HFFc6 (cell line): ENCODE data around the gene OR51A2. TPM values are rescaled to one million over a fixed set of nuclear protein-coding genes. Genes with fewer than 3 reads are reported as not detected.

ENCODE experiments used
- DNase-seq: peaks from one replicate; pipeline ENCODE4 v3.0.0-alpha.2; 2018
- H3K27ac Mint-ChIP-seq: 2 replicates; pipeline ENCODE4 v1.8.0; 2020; ENCODE audit warnings: mild to moderate bottlenecking, mixed read lengths
- H3K27me3 Mint-ChIP-seq: 2 replicates; pipeline ENCODE4 v1.8.0; 2021; ENCODE audit warnings: mild to moderate bottlenecking, moderate library complexity, mixed read lengths; ENCODE audit not compliant: insufficient read depth
- H3K36me3 Mint-ChIP-seq: 2 replicates; pipeline ENCODE4 v1.8.0; 2021; ENCODE audit warnings: low read depth, mixed read lengths
- H3K4me1 Mint-ChIP-seq: 2 replicates; pipeline ENCODE4 v1.8.0; 2020; ENCODE audit warnings: low read depth, mixed read lengths
- H3K4me3 Mint-ChIP-seq: 2 replicates; pipeline ENCODE4 v1.8.0; 2020; ENCODE audit warnings: mild to moderate bottlenecking, moderate library complexity, mixed read lengths
- H3K9me3 Mint-ChIP-seq: 2 replicates; pipeline ENCODE4 v1.8.0; 2020; ENCODE audit warnings: mild to moderate bottlenecking, mixed read lengths
- total RNA-seq, 6 experiments: library from RNA; stranded (reverse); fragmentation: NEBNext Ultra II Directional; extraction: Animal tissue kit (Norgen Biotek cat#: 25700); gene quantifications; 2 replicates in 1 of 6; 3 replicates in 5 of 6; pipeline ENCODE4 v1.2.3, GENCODE V29; 2021
- TF ChIP-seq, protein P1 (sequence below): fragments of 200-600 bp; sonication (generic); IDR thresholded peaks from 2 replicates; pipeline ENCODE4 v1.5.0; 2021; ENCODE audit warnings: antibody characterized with exemption, mild to moderate bottlenecking

The OR51A2 gene
- total RNA-seq, 6 experiments from 2014 or later, result not detected

- Mint-ChIP-seq H3K36me3 (peaks cover 20% of the 10 kb centered on the region), H3K27ac (no peak within 1 kb of the TSS), H3K4me1 (no peaks in the 10 kb centered on the region), H3K9me3 (peaks cover 59% of the 10 kb centered on the region), H3K4me3 (no peak within 1 kb of the TSS), H3K27me3 (no peaks in the 10 kb centered on the region; the same call in 1 of the 2 replicates)
- TF ChIP-seq, protein P1, sequence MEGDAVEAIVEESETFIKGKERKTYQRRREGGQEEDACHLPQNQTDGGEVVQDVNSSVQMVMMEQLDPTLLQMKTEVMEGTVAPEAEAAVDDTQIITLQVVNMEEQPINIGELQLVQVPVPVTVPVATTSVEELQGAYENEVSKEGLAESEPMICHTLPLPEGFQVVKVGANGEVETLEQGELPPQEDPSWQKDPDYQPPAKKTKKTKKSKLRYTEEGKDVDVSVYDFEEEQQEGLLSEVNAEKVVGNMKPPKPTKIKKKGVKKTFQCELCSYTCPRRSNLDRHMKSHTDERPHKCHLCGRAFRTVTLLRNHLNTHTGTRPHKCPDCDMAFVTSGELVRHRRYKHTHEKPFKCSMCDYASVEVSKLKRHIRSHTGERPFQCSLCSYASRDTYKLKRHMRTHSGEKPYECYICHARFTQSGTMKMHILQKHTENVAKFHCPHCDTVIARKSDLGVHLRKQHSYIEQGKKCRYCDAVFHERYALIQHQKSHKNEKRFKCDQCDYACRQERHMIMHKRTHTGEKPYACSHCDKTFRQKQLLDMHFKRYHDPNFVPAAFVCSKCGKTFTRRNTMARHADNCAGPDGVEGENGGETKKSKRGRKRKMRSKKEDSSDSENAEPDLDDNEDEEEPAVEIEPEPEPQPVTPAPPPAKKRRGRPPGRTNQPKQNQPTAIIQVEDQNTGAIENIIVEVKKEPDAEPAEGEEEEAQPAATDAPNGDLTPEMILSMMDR, result no peak
- no peak for DNase-seq
These were observed 36.3 kb downstream of the OR51A2 start, which contains the start of gene OR51G2 for GRCh38 chr11:4919250-4919649. TSS of gene OR51G2 (minus strand) at chr11:4919350. CDS start at chr11:4915663, 3,687 bp downstream.

DNA sequence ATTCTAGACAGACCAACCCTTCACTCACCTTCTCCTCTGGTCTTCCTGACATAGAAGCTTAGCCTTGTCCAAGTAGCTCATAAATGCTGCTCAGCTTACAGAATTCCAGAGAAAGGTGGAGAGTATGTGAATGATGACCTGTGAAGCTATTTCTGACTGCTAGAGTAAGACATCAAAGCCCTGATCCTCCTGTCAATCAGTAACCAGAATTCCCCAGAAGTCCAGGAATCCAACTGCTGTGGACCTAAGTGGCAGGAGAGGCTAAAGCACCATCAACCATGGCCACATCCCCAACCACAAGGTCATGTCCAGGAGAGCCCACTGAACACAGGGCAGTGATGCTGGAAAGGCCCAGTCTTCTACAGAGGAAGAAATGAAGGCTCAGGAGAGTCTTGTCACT is 38.9 kb downstream of the OR51A2 start:
- Mint-ChIP-seq H3K27me3 (peaks cover 2% of the 10 kb centered on the region), H3K4me3 (no peak overlapping the region), H3K4me1 (no peaks in the 10 kb centered on the region), H3K27ac (no peak overlapping the region), H3K36me3 (peaks cover 14% of the 10 kb centered on the region), H3K9me3 (peaks cover 61% of the 10 kb centered on the region)
- TF ChIP-seq, protein P1, result no peak
- no peak for DNase-seq

Other genes starting within 250 kb of the OR51A2 start
- not detected for gene OR51F1, start 185.8 kb downstream of the OR51A2 start, total RNA-seq
- not detected for gene OR52R1, start 151.3 kb downstream of the OR51A2 start, total RNA-seq
- gene OR51F2, start 134.4 kb downstream of the OR51A2 start, total RNA-seq, result not detected
- gene OR51S1, start 106.5 kb downstream of the OR51A2 start, total RNA-seq, result not detected
- gene OR51T1, start 73.8 kb downstream of the OR51A2 start, total RNA-seq, result not detected
- not detected for gene OR51A7, start 51.9 kb downstream of the OR51A2 start, total RNA-seq
- not detected for gene OR51G2, start 36.4 kb downstream of the OR51A2 start, total RNA-seq
- gene OR51G1, start 31.4 kb downstream of the OR51A2 start, total RNA-seq, result not detected
- not detected for gene OR51A4, start 8.1 kb downstream of the OR51A2 start, total RNA-seq
- gene OR51L1, start 39.1 kb upstream of the OR51A2 start, total RNA-seq, result not detected
- not detected for gene OR52J3, start 90.8 kb upstream of the OR51A2 start, total RNA-seq
- gene OR52E2, start 103.9 kb upstream of the OR51A2 start, total RNA-seq, result not detected
- not detected for gene OR52E1, start 113.9 kb upstream of the OR51A2 start, total RNA-seq
- not detected for gene OR52A5, start 182.6 kb upstream of the OR51A2 start, total RNA-seq
- not detected for gene OR52A1, start 199.0 kb upstream of the OR51A2 start, total RNA-seq
- not detected for gene OR51V1, start 245.0 kb upstream of the OR51A2 start, total RNA-seq